HG03066 (cell line): ENCODE measurements around the gene YBX1.
"Not testable (repeated sequence)": the region's sequence is repeated elsewhere in the genome, so short reads cannot be mapped to it uniquely, and the experiment has no call there.

Source experiments
- ATAC-seq: cut with Tn5 transposase; IDR thresholded peaks from one replicate; pipeline ENCODE4 v1.9.1; 2021; ENCODE audit warnings: low read depth; ENCODE audit not compliant: unreplicated experiment

Gene YBX1

GRCh38 chr1:42746436-42747105 is 64.4 kb downstream of the YBX1 start:
- no peak for ATAC-seq

DNA sequence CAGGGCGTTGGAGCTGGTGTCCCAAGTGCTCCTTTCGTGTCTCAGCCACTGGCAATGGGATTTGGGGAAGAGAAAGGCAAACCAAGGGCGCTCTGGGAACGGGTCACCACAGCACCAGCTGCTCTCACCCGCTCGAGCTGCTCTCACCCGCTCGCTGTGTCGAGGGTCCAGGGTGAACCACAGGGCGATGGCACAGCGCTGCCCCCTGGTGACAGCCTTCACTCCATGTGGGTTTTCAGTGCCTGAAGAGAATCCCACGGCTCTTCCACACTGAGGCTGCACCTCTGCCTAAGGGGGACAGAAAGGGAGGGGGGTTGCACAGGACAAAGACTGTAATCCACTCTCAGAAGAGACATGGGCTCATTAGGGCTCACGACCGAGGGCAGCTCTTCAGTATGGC is 64.9 kb downstream of the YBX1 start:
- no peak for ATAC-seq

GRCh38 chr1:42748021-42748420 is 65.8 kb downstream of the YBX1 start:
- ATAC-seq = no peak

GRCh38 chr1:42748461-42749410 is 66.5 kb downstream of the YBX1 start:
- no peak for ATAC-seq

DNA sequence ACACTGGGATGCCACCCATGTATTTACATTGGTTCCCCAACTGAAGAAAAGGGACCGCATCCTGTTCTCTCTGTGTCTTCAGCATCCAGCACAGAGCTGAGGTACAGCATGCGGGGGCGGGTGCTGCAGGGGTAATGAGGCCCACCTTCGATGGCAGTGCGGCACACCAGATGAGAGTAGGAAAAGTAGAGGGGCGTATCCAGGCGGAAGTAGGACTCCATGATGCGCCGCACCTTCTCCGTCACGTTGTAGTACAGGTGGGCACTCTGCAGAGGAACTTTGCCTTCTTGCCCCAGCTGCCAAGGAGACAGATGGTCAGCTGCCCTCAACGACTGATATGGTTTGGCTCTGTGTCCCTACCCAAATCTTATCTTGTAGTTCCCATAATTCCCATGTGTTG is 67.8 kb downstream of the YBX1 start:
- no peak for ATAC-seq

DNA sequence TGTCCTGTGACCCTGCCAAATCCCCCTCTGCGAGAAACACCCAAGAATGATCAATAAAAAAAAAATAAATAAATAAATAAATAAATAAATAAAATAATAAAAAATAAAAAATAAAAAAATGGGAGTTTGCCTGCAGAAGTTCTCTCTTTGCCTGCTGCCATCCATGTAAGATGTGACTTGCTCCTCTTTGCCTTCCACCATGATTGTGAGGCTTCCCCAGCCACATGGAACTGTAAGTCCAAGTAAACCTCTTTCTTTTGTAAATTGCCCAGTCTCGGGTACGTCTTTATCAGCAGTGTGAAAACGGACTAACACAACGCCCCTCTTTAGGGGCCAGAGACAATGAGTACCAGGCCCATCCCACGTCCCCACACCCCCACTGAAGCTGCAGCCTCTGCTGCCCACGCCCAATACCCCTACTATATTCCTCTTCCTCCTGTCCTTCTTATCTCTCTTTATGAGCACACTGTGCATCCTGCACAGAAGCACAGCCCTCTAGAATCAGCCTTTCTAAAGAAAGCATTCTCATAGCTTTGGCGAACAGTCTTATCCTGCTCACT is 69.4 kb downstream of the YBX1 start:
- not testable (repeated sequence) for ATAC-seq

DNA sequence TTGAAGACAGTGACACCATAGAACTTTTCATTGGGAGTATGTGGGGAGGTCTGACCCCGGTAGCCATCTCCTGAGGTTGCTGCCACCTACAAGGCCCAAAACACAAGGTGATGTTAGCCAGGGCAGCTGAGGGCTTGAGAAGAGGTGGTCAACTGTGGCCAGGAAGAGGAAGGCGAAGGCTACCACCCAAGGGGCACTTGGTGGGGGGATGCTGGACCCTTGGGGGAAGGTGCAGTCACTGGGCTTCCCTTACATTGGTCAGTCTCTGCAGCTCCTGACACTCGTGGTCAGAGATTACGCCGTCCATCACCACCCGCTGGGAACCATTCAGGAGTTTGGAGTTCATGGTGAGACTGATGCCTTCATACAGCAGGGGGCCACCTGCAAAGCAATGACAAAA is 70.1 kb downstream of the YBX1 start:
- ATAC-seq = no peak

GRCh38 chr1:42753070-42753469 is 70.9 kb downstream of the YBX1 start:
- ATAC-seq = no peak
